Activated CD8-positive, alpha-beta memory T cell treated with anti-CD3 and anti-CD28 coated beads for 1 hour (primary cell): Measurements from ENCODE around the gene ZC3H18.
A peak's percentile ranks its signal among the peaks of the same experiment; 100 is the strongest.
"Not testable (repeated sequence)": the region's sequence is repeated elsewhere in the genome, so short reads cannot be mapped to it uniquely, and the experiment has no call there.

Source experiments
- DNase-seq, 2 donors: peaks; one replicate each; pipeline ENCODE4 v3.0.0-alpha.2; 2020; ENCODE audit warnings: low read depth in 1 of 2; ENCODE audit errors: extremely low read depth in 1 of 2

ZC3H18 gene

DNA sequence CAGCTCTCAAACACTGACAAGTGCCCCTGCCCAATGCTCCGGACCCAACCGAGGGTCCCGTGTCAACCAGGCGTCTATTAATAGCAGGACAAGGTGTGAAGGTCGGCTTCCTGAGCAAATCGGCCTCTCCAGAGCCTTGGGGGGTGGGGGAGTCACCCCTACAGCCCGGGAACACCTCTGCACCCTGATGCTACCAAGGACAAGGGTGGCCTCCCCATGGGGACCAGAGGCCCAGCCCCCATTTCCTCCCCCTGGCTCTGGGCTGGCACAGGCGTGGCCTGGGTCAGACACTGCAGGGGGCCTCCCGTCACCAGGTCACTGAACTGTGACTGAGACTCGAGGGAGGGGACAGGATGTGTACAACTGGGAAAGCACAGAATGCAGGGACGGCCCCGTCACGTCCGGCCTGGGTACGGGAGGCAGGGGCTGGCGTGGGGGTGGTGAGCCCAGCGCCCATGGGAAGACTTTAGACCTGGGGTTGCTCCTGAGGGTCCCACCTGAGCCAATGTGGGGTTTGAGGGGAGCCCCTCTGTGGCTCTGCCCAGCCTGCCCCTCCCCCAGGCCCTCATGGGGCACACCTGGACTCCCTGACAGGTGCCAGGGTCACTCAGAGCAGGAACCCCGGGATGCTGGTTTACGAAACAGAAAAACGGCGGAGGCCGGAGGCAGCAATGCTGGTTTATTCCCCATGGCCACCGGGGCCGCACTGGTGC, 81.2 kb downstream of the ZC3H18 start:
- DNase-seq: peak in 1 of 2 donors; percentile 49

DNA sequence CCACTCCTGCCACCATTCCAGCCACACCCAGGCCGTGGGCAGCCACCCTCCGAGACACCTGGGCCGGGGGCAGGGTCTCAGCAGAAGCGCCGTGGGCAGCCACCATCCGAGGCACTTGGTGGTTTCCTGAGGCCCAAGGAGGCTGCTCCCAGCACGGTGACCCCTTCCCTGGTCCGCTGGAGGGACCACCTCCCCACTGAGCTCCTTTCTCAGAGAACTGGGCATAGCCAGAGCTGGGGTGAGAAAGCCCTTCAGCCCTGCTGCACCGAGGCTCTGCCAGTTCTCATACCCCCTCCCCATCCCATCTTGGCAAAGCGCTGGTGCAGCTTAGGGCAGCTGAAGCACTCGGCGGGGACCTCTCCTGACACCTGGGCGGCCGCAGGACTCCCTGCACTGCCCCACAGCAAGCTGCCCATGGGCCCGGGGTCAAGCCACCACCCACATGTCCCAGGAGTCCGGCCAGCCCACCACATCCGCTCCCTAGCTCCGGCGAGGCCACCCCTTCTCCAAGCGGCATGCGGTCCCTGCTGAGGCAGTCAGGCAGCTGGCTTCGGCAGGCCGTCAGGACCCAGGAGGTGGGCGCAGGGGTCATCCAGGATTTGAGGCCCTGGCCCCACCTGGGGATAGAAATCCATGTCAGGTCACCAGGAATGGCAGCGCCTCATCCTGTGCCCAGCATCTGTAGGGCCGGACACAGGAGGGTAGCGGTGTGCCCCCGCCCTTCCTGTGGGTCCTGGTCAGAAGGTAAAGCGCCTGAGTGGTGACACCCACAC, 82.0 kb downstream of the ZC3H18 start:
- no peak for DNase-seq

DNA sequence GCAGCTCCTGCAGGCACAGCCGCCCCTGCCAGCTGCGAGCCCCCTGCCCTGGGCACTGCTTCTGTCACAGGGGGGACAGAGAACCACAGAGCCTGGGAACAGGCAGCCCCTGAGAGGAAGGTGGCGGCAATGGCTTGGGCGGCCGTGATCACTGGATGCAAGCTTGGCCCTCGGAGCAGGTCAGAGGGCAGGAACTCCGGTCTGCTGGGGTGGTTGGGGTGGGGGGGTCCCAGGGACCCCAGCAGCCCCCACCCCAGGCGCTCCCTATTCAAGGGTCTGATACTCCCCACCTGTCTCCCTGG, 82.5 kb downstream of the ZC3H18 start:
- DNase-seq: no peak

DNA sequence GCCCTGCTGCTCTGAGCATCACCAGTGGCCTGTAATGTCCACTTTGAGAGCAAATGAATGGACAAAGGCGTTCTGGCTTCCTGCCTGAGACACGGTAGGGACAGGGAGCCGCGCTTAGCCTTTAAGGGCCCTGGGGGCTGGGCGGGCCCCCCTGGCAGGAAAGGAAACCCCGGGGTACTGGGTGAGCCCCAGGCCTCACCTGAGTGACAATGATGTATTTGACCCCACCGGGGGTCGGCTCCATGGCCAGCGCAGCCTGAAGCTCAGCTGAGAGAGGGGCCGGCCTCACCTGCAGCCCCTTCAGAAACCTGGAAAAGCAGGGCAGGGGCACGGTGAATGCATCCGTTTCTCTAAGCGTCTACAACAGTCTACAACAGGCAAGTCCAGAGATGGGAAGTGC, 82.9 kb downstream of the ZC3H18 start:
- no peak for DNase-seq

DNA sequence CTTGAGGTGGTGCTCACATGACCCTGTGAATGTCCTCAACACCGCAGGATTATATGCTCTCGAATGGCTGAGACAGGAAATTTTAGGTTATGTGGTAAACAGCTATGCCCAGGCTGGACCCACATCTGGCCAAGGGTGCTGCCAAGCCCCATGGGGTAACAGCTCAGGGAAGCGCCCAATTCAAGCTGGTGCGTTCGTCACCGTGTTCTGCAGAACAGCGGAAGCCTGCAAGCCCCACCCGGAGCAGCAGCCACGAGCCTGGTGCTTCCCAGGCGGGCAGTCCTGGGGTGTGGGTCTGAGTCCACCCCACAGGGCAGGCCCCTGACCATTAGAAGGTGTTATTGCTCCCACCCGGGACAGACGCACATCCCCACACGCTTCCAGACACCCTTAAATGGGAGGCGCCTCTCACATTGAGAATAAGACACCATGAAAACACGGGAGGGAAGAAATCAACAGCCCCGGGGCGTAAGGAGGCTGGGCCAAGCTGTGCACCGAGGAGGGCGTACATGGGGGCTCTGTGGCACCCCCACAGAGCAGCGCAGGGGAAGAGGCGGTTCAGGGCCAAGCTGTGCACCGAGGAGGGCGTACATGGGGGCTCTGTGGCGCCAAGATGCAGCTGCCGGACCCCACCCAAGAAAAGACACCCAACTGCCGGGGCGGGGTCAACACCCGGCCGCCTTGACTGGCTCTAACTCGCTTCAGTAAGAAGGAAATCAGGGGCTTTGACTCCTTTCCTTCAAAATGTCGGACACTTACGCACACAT, 83.6 kb downstream of the ZC3H18 start:
- DNase-seq: no peak

DNA sequence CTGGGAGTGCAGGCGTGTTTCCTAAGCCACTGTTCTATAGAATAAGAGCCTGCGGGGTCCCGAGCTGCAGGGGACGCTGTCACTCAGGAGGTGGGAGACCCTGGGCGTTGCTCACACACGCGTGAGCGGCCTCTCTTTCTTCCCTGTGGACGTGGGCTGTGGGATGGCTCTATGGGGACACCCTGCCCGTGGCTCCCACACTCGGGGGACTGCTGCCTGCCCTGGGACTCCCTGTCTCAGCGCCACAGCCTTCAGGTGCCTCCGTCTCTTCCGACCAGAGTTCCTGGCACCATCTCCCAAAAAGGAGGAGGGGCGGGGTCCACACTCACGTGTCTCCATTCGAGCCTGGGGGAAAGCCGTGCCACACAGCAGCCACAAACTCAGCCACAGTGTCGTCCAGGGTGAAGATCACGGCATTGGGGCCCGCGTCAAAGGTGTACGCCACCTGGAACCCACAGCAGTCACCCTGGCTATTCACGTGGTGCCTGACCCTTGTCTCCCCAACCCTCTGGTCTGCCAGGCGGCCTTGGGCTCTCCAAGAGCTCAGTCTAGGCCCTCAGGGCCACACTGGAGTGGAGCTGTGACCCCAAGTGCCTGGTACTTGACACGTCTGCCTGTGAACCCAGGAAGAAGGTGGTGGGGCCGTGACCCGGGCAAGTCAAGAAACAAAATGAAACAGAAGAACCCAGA, 84.3 kb downstream of the ZC3H18 start:
- DNase-seq: no peak

DNA sequence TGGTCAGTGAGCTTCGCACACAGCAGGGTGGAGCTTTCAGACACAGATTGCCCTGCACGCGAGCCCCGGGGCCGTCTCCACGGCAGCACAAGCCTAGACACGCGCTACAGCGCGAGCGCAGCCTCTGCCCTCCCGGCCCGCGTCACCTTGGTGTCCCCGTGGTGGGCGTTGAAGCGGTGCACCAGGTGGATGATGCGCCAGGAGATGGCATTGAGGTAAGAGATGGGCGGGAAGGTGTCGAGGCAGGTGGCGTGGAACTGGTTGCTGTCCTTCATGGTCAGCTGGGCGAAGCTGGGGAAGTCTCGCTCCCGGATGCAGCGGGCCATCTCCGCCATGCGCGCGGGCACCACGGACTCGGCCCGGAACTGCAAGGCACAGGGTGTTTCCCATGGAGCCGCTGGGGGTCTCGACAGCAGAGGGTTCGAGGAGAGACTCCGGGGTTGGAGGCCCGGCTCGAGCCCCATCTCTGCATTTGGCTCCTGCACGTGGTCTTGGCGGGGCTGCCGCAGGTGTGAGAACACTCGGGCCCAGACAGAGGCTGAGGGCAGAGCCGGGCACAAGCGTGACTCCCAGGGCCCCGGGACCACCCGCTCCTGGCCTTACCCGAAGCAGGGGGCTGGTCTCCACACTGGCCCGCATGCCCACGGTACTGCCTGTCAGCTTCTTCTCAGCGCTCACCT, 85.0 kb downstream of the ZC3H18 start:
- DNase-seq: no peak

DNA sequence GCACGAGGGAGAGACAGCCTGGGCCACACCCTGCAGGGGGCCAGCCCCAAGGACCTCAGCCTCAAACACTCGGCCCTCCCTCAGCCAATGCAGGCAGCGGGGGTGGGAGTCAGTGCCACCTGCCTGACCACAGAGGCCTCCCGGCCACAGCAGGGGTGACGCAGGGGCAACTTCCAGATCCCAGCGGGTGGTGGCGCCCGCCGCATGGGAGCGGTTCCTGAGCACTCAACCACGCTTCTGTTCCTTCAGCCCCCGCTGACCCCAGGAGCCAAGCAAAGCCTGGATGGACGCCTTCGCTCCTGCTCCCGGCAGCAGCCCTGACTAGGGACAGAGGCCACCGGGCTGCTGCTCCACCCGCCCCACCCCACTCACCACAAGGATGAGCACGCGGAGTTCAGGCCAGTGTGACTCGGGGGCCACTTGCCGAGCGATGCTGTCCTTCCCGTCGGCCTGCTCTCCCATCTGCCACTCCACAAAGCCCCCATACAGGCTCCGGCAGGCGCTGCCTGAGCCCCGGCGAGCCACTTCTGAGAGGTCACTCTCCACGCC, 85.6 kb downstream of the ZC3H18 start:
- DNase-seq: no peak

DNA sequence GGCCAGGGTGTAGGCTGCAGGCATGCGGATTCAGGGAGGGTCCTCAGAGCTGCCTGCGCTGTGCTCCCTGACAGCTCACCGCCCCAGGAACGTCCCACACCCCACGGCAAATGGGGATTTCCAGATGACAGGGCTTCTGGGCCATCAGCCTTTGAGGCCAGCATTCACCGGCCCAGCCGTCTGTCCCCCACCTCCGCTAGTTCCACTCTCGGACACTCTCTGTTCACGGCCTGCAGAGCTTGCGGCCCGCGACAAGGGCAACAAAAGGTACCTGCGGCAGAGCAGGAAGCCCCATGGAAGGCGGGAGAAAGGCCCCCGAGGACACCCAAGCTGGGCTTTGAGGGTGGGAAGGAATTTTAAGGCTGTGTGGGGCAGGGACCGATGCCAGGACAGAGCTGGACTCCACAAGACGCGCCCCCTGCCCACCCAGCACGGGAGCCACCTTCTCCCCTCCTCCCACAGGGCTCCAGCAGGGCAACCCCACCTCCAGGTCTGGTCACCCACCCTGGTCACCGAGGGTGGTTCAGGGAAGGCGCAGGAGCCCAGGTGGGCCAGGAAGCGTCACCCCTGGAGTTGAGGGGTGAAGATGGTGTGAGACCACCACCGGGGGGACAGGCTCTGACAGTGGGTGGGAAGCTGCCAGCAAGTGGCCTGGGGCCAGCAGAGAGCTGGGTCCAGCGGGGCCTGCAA, 86.2 kb downstream of the ZC3H18 start:
- DNase-seq: no peak

DNA sequence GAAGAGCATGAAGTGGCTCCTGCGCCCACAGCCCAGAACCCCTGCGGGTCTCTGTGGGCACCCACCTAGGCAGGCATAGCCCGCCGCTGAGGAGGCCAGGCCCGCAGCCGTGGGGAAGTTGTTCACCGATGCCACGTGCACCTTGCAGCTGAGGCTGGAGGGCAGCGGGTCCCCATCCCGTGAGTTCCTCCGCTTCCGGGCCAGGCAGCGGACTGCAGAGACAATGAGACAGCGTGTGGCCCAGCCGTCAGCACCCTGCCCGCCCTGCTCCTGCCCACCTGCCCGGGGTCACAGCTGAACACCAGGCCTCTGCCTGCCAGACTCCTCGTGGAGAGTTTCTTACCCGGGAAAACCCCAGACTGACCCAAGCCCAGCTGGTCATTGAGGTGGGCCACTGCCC, 87.2 kb downstream of the ZC3H18 start:
- no peak for DNase-seq

DNA sequence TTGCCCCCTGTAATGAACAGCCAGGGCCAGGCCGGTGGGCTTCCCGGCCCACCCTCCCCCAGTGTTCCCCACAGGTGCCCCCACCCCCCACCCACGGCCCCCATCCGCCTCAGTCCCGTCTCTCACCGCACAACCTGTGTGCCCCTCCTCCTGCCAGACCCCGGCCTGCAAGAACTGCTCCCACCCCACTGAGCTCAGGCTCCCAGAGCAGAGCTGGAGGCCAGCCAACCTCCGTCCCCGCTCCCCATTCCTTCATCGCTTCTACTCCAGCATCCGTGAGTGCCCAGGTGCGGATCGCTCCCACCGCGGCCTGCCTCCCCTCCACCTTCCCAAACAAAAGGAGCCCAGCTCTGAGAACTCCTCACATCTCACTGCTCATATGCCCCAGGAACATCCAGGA, 88.5 kb downstream of the ZC3H18 start:
- no peak for DNase-seq

DNA sequence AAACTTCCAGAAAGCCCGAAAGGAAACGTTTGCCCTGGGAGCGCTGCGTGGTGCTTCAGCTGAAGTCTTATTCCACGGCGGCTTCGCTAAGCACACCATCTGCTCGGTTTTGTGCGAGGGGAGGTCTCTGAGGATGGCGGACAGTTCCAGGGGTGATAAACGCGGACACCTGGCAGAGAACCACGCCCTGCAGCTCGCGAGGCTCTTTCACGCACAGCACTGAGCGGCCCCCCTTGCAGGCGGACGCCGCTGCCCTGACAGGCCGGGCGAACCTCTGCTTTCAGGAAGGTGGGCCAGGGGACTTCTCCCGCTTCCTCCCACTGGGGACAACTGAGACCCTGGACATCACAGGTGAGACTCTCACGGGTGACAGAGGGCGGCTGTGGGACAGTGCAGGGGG, 89.0 kb downstream of the ZC3H18 start:
- no peak for DNase-seq

DNA sequence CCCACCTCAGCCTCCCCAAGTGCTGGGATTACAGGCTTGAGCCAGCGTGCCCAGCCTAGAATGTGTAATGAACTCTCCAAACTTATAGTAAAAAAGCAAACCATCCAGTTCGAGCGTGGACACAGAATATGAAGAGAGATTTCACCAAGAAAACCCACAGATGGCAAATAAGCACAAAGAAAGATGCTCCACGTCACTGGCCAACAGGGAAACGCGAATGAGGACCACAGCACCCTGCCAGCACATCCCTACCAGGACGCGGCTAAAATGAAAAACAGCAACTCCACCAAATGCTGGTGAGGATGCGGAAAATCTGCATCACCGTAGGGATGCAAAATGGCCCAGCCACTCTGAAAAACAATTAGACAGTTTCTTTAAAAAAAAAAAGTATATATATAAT, 91.3 kb downstream of the ZC3H18 start:
- no peak for DNase-seq

DNA sequence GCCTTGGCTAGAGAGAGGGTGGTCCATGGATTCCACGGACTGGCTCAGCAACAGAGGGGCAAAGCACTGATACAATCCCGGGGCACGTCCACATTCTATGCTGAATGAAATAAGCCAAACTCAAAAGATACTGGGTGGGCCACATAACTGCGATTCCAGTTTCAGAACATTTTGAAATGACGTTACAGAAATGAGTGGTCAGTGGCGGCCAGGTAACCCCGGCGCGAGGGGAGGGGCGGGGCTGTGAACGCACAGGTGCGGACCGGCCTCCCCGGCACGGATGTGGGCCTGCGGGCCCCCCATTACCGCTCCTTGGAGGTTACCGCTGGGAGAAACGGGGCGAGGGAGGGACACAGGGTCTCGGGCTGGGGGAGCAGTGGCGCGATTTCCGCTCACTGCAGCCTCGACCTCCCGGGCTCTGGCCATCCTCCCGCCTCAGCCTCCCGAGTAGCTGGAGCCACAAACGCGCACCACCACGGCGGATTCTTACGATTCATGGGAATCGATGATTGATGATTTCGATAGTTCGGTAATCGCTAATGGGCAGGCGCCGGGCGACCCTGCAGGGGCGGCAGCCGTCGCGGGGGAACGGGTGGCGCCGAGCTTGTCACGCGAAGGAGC, 92.1 kb downstream of the ZC3H18 start:
- DNase-seq: no peak

DNA sequence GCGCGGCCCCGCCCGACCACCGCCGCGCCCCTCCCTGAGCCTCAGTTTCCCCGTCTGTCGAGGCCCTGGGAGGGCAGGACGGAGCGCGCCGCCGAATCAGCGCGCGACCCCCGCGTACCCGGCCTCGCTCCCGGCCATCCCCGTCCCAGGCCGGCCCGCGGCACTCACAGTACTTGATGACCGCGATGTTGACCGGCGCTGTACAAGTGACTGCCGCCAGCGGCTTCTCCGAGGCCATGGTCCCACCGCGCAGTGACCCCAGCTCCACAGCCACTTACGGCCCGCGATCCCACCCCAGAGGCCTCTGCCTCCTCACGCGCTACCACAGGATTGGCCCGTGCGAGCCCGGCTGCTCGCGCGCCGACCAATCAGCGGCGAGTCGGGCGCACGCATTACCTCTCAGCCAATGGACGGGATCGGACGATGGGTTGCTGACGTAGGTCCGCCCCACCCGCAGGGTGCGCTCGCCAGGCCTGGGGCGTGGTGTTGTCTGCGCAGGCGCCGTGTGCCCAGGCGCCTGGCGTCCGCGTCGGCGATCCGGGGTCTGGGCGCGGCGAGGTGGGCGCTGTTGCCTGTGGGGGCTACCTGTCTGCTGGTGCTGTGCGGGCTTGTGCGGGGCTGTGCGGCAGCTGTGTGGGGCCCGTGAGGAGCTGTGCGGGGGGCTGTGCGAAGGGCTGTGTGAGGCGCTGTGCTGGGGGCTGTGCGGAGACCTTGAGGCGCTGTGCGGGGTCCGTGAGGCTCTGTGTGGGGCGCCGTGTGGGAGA, 92.8 kb downstream of the ZC3H18 start, which contains the start of gene MVD:
MVD (minus strand) TSS at position 249 of the 764 bp plus-strand sequence; CDS start at position 238, 11 bp downstream.
- DNase-seq: peak; percentile 86 to 93

DNA sequence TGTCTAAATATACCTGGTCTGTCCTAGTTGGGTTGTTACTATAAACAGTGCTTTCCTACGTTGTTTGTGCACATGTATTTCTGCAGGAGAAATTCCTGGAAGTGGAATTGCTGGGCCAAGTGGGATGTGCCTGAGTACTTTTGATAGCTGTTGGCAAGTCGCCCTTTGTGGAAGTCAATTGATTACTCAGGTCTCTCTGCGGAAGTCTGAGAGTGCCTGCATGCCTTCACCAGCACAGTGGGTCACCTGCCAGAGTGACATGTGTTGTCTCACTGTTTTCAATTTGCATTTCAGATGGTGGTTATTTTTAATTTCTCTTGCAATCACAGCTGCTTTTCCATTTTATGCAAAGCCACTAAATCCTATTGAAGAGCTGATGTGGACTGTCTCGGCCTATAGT, 94.9 kb downstream of the ZC3H18 start:
- DNase-seq: no peak

DNA sequence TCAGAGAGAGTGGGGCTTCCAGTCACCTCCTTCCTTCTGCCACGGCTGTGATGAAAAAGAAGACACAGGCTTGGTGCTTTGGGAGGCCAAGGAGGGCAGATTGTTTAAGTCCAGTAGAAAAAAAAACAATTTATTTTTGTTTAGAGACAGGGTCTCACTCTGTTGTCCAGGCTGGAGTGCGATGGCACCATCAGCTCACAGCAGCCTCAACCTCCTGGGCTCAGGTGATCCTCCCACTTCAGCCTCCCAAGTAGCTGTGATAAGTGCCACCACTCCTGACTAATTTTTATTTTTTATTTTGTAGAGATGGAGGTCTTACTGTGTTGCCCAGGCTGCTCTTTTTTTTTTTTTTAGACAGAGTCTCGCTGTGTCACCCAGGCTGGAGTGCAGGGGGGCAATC, 95.4 kb downstream of the ZC3H18 start:
- DNase-seq: no peak

DNA sequence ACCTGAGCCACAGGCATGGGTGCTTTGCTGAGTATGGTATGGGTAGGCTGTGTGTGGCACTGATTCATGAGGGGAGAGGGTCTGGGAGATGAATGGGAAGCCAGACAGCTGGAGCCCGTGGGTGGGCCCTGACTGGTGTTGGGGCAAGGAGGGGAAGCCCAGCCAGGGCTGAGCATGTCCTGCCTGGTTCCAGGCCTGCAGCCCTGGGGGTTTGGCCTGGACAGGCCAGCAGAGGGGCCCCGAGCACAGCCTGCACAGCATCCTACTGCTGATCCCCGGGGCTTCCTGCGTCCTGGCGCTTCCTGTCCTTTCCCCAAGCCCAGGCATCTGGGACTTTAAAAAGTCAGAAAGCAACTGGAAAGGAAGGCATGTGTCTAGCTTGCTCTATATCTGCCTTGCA, 97.3 kb downstream of the ZC3H18 start:
- no peak for DNase-seq

DNA sequence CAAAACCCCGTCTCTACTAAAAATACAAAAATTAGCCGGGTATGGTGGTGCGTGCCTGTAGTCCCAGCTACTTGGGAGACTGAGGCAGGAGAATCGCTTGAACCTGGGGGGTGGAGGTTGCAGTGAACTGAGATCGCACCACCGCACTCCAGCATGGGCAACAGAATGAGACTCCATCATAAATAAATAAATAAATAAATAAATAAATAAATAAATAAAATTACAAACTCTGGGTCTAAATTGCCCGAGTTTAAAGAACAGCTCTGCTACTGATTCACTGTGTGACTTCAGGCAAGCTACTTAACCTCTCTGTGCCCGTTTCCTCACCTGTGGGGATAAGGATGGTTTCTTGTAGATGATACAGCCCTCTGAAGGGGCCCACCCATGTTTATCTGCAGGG, 99.3 kb downstream of the ZC3H18 start:
- not testable (repeated sequence) for DNase-seq
